ENCODE measurements around the gene ZNF423.

- TF ChIP-seq CTCF (IDR thresholded peaks at IDR 0.05) (no peak), POLR2A (IDR thresholded peaks at IDR 0.05) (no peak)
Observed at GRCh38 chr16:49485663-49486062, 370.2 kb downstream of the ZNF423 start.

Measured in right lobe of liver (tissue), 4 donors.